Measurements from ENCODE around the gene PANK2. TPM values are rescaled to one million over a fixed set of nuclear protein-coding genes. Genes with fewer than 3 reads are reported as not detected.
"Not testable (repeated sequence)": the region's sequence is repeated elsewhere in the genome, so short reads cannot be mapped to it uniquely, and the experiment has no call there.

PANK2 gene
- 10 to 100 TPM; 76.6 to 80.1 TPM for total RNA-seq

DNA sequence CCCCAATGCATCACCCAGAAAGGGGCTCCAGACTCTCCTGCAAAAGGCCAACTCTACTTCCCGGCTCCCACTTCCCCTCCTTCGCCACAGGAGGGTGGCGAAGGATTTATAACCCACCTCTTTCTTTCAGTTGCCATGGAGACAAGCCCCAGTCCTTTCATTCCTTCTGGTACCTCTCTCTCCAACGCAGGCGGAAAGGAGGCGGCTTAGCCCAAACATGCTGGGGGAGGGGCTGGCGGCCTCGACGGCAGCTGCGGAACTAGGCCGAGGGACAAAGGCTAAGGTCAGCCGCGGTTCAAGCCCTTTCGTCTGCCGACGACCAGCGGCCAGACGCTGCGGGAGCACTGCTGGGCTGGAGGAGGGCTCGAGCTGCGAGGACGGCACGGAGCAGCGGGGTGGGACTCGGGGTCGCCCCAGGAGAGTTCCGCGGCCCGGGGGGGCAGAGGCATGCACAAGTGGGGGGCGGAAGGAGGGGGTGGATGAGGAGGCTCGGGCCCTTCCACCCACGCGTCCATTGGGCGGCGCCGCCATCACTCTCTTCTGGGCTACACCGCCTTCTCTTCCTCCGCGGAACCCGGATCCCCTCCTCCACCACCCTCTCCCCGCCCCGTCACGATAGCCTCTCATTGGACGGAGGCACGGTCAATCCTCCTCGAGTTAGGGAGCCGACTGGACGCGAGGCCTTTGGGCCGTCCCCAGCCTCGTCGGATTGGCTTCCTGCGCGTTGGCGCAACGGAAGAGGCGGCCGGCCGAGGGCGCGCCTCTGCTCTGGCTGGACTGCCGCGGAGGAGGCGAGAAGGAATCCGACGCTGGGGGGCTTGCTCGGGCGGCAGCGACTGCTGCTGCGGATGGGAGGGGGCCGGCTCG lies at the start of gene PANK2:
Gene PANK2, plus strand, starts transcription at position 766 of the 867 bp plus-strand sequence.
- POLR2A ChIA-PET, result interaction anchor here (0.6 to 1.4 kb wide), 5 partner anchors 68 to 222 kb away, joined by 3 to 7 read pairs (median 3); partner anchors contain the start of genes AP5S1 and CENPB
- H3K4me3 Mint-ChIP-seq, result peak within 1 kb of the TSS; percentile 100
- H3K9me3 Mint-ChIP-seq, result no peaks in the 10 kb centered on the region
- peaks cover 37% of the 10 kb centered on the region for H3K36me3 Mint-ChIP-seq
- DNase-seq, result peak; percentile 92
- H3K4me1 Mint-ChIP-seq, result peaks cover 43% of the 10 kb centered on the region
- no peaks in the 10 kb centered on the region for H3K27me3 Mint-ChIP-seq
- peak within 1 kb of the TSS; percentile 96 for H3K27ac Mint-ChIP-seq
- ATAC-seq (ENCODE audit: low read depth), result peak; percentile 96

DNA sequence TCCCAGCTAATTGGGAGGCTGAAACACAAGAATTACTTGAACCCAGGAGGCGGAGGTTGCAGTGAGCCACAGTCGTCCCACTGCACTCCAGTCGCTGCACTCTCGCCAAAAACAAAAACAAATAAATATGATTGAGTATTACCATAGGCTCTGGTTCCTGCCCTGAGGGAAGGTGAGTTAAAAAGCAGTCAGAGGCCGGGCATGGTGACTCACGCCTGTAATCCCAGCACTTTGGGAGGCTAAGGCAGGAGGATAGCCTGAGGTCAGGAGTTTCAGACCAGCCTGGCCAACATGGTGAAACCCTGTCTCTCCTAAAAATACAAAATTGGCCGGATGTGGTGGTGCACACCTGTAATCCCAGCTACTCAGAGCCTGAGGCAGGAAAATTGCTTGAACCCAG lies 49.0 kb upstream of the PANK2 start:
- H3K27me3 Mint-ChIP-seq; H3K9me3 Mint-ChIP-seq; H3K4me3 Mint-ChIP-seq; ATAC-seq (ENCODE audit: low read depth); H3K4me1 Mint-ChIP-seq; H3K27ac Mint-ChIP-seq; DNase-seq; H3K36me3 Mint-ChIP-seq: not testable (repeated sequence)
- POLR2A ChIA-PET, result interaction anchor here (3.8 kb wide), 1 partner anchor 19 kb away, joined by 13 read pairs; the partner anchor contains the start of gene AP5S1

DNA sequence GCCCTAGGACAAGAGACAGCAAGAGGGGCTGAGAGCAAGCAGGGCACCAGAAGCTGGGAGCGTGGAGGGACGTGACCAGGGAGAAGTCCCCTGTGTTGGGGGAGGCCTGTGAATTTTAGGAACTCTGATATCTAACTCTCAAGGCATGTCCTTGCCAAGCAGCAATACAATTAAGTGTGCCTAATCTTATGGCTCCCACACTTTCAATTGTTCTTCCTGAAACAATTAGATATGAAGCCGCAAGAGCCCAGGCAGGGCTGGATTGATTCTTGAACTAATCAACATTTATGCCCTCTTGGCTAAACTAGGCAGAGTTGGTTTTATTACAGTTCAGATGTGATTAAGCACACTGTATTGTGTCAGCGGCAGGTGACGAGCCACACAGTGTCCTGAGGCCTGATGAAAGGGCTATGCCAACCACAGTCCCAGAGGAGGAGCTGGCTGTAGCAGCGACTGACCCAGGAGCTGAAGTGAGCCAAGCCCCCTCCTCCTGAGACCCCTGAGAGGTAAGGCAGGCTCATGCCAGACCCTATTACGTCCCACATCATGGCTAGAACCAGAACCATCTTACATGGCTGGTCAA lies 46.7 kb upstream of the PANK2 start:
- DNase-seq (no peak), ATAC-seq (ENCODE audit: low read depth) (no peak)
- H3K36me3 Mint-ChIP-seq, result peaks cover 2% of the 10 kb centered on the region
- H3K4me1 Mint-ChIP-seq, result peaks cover 16% of the 10 kb centered on the region
- no peaks in the 10 kb centered on the region for H3K27me3 Mint-ChIP-seq
- no peaks in the 10 kb centered on the region for H3K9me3 Mint-ChIP-seq
- H3K4me3 Mint-ChIP-seq, result no peak overlapping the region
- no peak overlapping the region for H3K27ac Mint-ChIP-seq
- POLR2A ChIA-PET, result no interaction called here

DNA sequence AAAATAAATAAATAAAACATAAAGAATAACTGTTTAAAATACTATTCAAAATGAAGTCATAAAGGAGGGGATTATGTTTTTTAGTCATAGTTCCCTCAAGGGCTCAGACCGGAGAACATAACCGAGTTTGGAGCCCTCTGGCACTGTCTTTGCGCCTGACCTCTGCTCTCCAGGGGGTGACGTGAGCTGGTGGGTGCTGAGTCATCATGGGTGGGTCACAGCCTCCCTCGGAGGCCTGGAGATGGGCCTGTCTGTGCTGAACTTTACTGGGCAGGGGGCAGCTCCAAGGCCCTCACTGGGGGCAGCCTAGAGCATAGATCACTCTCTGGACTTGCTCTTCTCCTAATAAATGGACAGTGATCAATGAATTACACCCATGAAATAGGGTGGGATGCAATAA lies 45.7 kb upstream of the PANK2 start:
- POLR2A ChIA-PET, result no interaction called here
- peaks cover 23% of the 10 kb centered on the region for H3K4me1 Mint-ChIP-seq
- H3K4me3 Mint-ChIP-seq, result no peak overlapping the region
- H3K27ac Mint-ChIP-seq, result no peak overlapping the region
- no peak for ATAC-seq (ENCODE audit: low read depth)
- H3K27me3 Mint-ChIP-seq, result no peaks in the 10 kb centered on the region
- no peak for DNase-seq
- H3K9me3 Mint-ChIP-seq, result no peaks in the 10 kb centered on the region
- peaks cover 2% of the 10 kb centered on the region for H3K36me3 Mint-ChIP-seq

DNA sequence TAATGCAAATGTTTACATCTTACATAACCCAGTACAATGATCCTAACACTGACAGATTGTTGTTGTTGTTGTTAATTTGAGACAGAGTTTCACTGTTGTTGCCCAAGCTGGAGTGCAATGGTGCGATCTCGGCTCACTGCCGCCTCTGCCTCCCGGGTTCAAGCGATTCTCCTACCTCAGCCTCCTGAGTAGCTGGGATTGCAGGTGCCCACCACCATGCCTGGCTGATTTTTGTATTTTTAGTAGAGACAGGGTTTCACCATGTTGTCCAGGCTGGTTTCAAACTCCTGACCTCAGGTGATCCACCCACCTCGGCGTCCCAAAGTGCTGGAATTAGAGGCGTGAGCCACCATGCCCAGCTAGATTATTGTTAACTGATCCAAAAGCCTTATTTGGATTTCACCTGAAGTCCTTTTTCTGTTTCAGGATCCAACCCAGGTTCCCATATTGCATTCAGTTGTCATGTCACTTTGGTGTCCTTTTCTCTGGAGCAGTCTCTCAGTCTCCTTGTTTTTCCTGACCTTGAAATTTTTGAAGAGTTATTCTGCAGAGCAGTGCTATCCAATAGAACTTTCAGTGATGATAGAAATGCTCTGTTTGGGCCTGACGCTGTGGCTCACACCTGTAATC lies 45.1 kb upstream of the PANK2 start:
- peaks cover 24% of the 10 kb centered on the region for H3K4me1 Mint-ChIP-seq
- H3K9me3 Mint-ChIP-seq; H3K27me3 Mint-ChIP-seq; DNase-seq; ATAC-seq (ENCODE audit: low read depth); H3K27ac Mint-ChIP-seq; H3K36me3 Mint-ChIP-seq; H3K4me3 Mint-ChIP-seq: not testable (repeated sequence)
- POLR2A ChIA-PET, result interaction anchor here (0.8 kb wide), 1 partner anchor 10 kb away, joined by 4 read pairs; no protein-coding TSS in a partner anchor

DNA sequence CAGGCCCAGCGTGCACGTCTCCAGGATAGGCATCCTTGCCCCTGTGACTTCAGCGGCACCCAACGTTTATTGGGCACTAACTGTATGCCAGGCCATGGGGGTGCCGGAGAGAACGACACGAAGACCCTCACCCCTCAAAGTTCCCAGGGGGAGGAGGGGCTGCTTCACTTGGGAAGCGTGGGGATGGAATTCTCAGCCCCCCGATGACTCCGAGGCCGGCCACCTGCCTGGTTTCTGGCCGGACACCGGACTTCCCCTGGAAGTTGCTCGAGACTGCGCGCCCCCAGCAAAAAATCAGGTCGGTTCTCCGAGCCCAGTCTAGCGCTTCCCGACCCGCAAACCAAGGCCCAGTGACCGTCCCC lies 42.8 kb upstream of the PANK2 start:
- POLR2A ChIA-PET, result no interaction called here

DNA sequence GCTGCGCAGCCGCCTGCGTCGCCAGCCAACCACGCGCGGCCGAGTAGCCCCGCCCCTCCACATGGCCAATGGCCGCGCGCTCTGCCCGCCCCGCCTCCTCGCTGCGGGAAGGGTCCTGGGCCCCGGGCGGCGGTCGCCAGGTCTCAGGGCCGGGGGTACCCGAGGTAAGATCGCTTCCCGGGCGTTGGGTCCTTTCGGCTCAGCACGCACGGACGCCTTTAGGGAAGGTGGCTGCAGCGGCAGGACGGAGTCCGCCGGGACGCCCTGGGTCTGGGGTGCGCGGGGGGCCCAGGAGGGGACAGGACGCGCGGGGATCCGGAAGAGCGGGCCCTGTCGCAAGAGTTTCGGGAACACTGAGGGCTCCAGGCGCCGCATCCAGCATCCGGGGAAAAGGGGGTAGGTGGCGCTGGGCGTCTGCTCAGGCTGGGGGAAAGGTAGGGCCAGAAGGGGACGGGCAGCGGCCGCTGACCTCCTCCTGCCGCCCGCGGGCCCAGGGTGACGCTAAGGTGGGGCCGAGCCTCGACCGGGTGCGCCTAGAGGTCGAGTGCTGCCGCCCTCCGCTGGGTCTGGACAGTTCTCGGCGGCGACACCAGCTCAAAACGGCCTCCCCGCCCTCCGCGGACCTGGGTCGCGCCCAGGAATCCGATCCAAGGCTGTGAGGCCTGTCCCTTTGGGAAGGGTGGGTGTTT lies 42.3 kb upstream of the PANK2 start, which contains the start of gene MAVS:
Gene MAVS, plus strand, starts transcription at position 95 of the 689 bp plus-strand sequence. CDS start 7,791 bp downstream, outside the sequence.
- POLR2A ChIA-PET, result interaction anchor here (0.9 to 1.0 kb wide), 2 partner anchors 27 to 60 kb away, joined by 3 to 4 read pairs; partner anchors contain the start of genes AP5S1 and CENPB
- no peaks in the 10 kb centered on the region for H3K9me3 Mint-ChIP-seq
- H3K36me3 Mint-ChIP-seq, result peaks cover 5% of the 10 kb centered on the region
- H3K4me3 Mint-ChIP-seq, result peak within 1 kb of the TSS; percentile 89
- peak within 1 kb of the TSS; percentile 89 for H3K27ac Mint-ChIP-seq
- peaks cover 22% of the 10 kb centered on the region for H3K4me1 Mint-ChIP-seq
- ATAC-seq (ENCODE audit: low read depth) (peak; percentile 96), DNase-seq (peak; percentile 92)
- H3K27me3 Mint-ChIP-seq, result no peaks in the 10 kb centered on the region

More for the DNA sequence above, 42.8 kb upstream of the PANK2 start:
- Mint-ChIP-seq H3K4me3 (peak overlapping the region; percentile 89), H3K27ac (peak overlapping the region; percentile 89), H3K27me3 (no peaks in the 10 kb centered on the region), H3K9me3 (no peaks in the 10 kb centered on the region), H3K36me3 (peaks cover 5% of the 10 kb centered on the region), H3K4me1 (peaks cover 22% of the 10 kb centered on the region)
- no peak for DNase-seq
- ATAC-seq (ENCODE audit: low read depth), result no peak

DNA sequence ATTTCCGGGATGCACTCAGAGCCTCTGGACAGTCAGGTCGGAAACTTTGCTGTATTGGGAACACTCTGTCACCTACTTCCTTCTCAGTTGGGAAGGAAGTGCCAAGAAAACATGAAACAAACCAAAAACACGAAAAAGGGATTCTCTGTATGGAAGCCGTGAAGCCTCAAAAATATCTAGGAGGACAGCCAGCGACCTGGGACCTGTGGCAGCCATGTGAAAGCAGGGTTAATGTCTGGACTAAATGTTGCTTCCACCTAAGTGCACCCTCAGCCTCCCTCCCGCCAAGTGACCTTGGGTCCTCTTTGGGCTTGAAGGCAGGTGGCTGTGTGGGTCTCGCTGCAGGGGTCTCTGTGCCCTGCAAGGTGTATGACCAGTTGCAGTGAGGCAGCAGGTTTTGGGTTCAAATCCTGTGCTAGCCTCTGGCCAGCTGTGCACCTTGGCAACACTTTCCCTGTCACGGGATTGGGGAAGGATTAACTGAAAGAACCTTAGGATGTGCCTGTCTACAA lies 41.7 kb upstream of the PANK2 start:
- no peaks in the 10 kb centered on the region for H3K9me3 Mint-ChIP-seq
- H3K27ac Mint-ChIP-seq, result peak overlapping the region; percentile 73
- H3K4me3 Mint-ChIP-seq, result peak overlapping the region; percentile 89
- H3K4me1 Mint-ChIP-seq, result peaks cover 22% of the 10 kb centered on the region
- no peaks in the 10 kb centered on the region for H3K27me3 Mint-ChIP-seq
- POLR2A ChIA-PET, result interaction anchor here (0.6 to 1.0 kb wide), 3 partner anchors 27 to 60 kb away, joined by 3 to 4 read pairs (median 3); partner anchors contain the start of genes AP5S1 and CENPB
- H3K36me3 Mint-ChIP-seq, result peaks cover 5% of the 10 kb centered on the region
- DNase-seq, result no peak
- ATAC-seq (ENCODE audit: low read depth), result no peak

DNA sequence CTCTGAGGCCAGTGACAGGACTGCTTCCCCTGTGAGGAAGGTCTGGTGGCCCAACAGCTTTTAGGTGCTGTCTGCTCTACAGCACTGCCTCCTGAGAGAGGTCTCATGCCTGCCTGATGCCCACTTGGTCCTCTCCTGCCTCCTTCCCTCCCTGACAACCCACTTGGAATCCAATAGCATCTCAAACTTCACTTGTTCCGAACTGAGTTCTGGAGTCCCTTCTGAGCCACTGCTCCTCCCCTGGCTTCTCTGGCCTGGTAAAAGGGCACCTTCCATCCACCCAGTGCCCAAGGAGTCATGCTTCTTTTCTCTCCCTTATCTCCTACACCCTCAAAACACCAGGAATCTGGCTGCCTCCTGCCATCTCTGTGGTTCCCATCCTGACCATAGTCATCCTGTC lies 40.6 kb upstream of the PANK2 start:
- Mint-ChIP-seq H3K4me1 (peaks cover 22% of the 10 kb centered on the region), H3K36me3 (peaks cover 5% of the 10 kb centered on the region), H3K9me3 (no peaks in the 10 kb centered on the region), H3K27ac (peak overlapping the region; percentile 5), H3K4me3 (peak overlapping the region; percentile 89), H3K27me3 (no peaks in the 10 kb centered on the region)
- DNase-seq (no peak), ATAC-seq (ENCODE audit: low read depth) (no peak)
- POLR2A ChIA-PET, result no interaction called here

DNA sequence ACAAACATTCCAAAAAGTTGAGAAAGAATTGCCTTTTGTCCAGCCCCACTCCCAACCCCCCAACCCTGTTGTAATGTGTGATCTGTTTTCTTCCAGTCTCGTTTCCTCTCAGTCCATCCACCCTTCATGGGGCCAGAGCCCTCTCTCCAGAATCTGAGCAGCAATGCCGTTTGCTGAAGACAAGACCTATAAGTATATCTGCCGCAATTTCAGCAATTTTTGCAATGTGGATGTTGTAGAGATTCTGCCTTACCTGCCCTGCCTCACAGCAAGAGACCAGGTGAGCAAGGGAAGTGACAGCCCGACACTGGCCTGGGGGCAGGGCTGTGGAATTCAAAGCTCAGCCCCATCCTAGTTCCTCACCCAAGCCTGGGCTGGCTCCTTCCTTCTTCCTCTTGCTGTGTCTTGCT lies 34.7 kb upstream of the PANK2 start:
- DNase-seq (no peak), ATAC-seq (ENCODE audit: low read depth) (no peak)
- no peak overlapping the region for H3K4me3 Mint-ChIP-seq
- H3K4me1 Mint-ChIP-seq, result peaks cover 8% of the 10 kb centered on the region
- POLR2A ChIA-PET, result interaction anchor here (0.9 to 1.5 kb wide), 3 partner anchors 34 to 104 kb away, joined by 3 to 8 read pairs (median 5); partner anchors contain the start of genes AP5S1 and CENPB
- H3K27ac Mint-ChIP-seq, result peak overlapping the region; percentile 3
- no peaks in the 10 kb centered on the region for H3K9me3 Mint-ChIP-seq
- H3K36me3 Mint-ChIP-seq, result peaks cover 17% of the 10 kb centered on the region
- no peaks in the 10 kb centered on the region for H3K27me3 Mint-ChIP-seq

DNA sequence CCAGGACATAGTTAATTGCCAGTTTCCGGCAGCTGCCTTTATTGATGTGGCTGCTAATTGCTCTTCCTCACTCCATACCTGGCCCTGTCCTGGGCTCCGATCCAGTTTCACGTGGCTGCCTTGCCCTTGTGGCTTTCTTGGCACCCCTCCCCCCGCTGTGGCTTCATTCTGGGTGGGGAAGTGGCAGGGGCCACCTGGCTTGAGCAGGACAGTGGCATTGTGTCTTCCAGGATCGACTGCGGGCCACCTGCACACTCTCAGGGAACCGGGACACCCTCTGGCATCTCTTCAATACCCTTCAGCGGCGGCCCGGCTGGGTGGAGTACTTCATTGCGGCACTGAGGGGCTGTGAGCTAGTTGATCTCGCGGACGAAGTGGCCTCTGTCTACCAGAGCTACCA lies 31.8 kb upstream of the PANK2 start:
- H3K4me1 Mint-ChIP-seq, result peaks cover 6% of the 10 kb centered on the region
- POLR2A ChIA-PET, result no interaction called here
- H3K4me3 Mint-ChIP-seq, result no peak overlapping the region
- ATAC-seq (ENCODE audit: low read depth) (no peak), DNase-seq (no peak)
- no peaks in the 10 kb centered on the region for H3K9me3 Mint-ChIP-seq
- H3K36me3 Mint-ChIP-seq, result peaks cover 30% of the 10 kb centered on the region
- H3K27ac Mint-ChIP-seq, result no peak overlapping the region
- H3K27me3 Mint-ChIP-seq, result no peaks in the 10 kb centered on the region

DNA sequence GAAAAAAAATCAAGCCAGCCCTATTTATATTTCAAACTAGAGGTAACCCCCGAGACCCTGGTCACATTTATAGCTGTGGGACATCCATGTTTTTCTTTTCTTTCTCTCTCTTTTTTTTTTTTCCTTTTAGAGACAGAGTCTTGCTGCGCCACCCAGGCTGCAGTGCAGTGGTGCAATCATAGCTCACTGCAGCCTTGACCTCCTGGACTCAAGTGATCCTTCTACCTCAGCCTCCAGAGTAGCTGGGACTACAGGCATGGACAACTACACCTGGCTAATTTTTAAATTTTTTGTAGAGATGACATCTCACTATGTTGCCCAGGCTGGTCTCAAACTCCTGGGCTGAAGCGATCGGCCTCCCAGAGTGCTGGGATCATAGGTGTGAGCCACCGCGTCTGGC lies 30.5 kb upstream of the PANK2 start:
- H3K36me3 Mint-ChIP-seq, result peaks cover 38% of the 10 kb centered on the region
- ATAC-seq (ENCODE audit: low read depth) (no peak), DNase-seq (no peak)

More for the DNA sequence above, 30.5 kb upstream of the PANK2 start:
- Mint-ChIP-seq H3K4me3 (no peak overlapping the region), H3K27ac (no peak overlapping the region), H3K9me3 (no peaks in the 10 kb centered on the region), H3K4me1 (peaks cover 6% of the 10 kb centered on the region), H3K27me3 (no peaks in the 10 kb centered on the region)
- POLR2A ChIA-PET, result interaction anchor here (0.6 to 0.7 kb wide), 4 partner anchors 13 to 119 kb away, joined by 3 read pairs; partner anchors contain the start of genes AP5S1 and CENPB
